Suppressor macrophage treated with lipopolysaccharide for 1 hour (primary cell): ENCODE data around the gene HOXD13.
A peak's percentile ranks its signal among the peaks of the same experiment; 100 is the strongest.

Experiments used
- DNase-seq, 3 donors: peaks; one replicate each; pipeline ENCODE4 v3.0.0-alpha.2; 2020 to 2022

The HOXD13 gene

GRCh38 chr2:176092270-176093144, at the start of gene HOXD13:
TSS of gene HOXD13 (plus strand) at chr2:176092721. CDS start at chr2:176092891, 170 bp downstream.
- DNase-seq = no peak

- DNase-seq = no peak
These were observed 36.1 kb upstream of the HOXD13 start for GRCh38 chr2:176056406-176056805.

DNA sequence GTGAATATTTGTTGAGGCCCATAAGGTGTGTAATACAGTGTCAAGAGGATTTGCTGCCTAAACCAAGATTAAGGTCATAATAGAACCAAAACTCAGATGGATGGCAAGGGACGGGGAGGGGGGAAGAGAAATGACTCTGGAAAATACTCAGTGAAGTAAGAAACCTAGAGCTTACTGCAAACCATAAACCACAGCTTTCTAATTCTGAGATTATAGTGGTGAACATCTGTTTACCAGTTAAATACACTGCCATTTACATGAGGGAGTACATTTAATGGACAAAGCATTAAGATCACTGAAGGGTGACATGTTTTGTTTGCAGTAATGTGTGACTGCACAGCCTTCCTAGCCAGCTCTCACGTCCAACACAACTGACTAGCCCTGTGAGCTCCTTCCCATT, 28.6 kb upstream of the HOXD13 start:
- DNase-seq = no peak

DNA sequence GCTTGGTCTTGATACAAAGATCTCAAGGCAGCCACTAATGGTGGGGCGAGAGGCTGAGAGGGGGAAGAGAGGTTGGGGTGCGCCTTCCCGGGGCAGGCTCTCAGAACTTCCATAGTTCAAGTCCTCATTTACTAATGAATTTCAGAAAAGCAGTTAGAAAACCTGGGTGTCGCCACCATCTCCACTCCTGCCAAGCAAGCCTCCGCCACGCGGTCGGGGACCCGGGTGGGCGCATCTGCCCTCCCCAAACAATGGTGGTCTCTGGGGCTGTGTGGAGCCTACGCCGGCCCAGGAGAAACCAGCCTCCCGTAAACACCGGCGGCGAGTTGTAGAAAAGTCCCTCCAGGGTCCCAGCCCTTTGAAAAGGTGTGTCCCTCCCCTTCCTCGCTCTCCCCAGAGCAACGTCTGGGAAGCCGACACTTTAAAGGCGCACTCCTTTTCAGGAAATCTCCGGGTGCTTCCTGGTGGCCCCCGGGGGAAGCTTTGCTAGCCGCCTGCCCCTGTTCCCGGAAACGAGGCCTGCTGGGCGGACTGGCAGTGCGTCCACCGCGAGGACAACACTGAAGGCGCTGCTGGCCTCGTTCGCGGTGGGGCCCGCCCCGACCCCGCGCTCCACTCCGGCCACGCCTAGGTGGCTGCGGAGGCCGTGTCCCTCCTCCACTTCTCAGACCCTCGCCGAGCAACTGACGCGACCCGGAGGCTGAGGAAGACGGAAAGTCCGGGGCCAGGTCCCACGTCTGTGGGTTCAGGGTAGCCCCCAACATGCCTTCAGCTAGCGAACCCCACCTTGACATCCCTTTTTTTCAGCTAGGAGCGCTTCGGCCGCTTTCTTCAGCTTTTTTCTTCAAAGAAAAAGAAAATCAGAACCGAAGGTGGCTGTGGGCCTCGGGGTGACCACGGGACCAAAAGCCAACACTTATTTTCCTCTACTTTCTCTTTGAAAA, 25.6 kb upstream of the HOXD13 start:
- DNase-seq = no peak

GRCh38 chr2:176067589-176068418, 24.7 kb upstream of the HOXD13 start:
- DNase-seq = no peak

GRCh38 chr2:176068419-176068832, 24.1 kb upstream of the HOXD13 start:
- no peak for DNase-seq

- peak in 1 of 3 donors; percentile 10 for DNase-seq
These were observed 20.9 kb upstream of the HOXD13 start for GRCh38 chr2:176071330-176072291.

- no peak for DNase-seq
These were observed 20.2 kb upstream of the HOXD13 start for GRCh38 chr2:176072292-176072669.

DNA sequence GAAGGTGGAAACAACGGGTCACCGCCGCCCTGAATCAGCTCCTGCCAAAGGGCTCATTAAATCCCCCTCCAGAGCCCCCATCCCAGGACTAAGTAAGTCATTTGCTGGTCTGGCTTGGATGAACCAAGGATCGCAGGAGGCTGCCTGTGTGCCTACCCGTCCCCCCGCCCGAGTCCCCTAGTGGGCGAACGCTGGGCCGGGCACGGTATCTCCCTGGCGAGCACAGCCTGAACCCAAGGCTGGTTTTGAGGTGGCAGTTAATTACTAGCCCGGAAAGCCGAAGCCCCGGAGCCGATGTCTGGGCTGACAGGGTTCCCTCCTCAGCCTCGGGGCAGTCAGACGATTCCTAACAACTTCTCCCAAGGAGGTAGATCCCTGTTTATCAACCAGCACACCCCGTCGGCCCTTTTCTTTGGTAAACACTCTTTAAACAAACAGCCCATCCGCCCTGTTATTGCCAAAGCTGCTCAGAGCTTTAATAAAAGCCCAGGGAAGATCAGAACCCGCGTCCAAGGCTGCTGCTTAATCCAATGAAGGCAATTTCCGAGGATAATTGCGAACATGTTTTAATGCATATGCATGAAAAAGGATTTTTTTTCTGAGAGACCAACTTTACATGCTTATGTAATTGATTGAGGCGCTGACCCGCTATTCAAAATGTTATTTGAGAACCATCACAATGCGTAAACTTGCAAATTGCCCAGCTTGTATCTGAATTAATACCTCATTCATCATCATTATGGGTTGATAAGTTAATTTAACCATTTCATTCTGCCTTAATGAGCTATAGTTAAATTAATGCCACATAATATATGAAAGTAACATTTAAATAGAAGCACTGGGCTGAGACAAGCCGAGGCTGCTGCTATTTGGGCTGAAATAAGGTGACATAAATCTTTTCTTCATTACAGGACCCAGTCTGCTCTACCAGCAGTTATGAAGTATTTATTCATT, 19.3 kb upstream of the HOXD13 start:
- DNase-seq = no peak

GRCh38 chr2:176074919-176075425, 17.5 kb upstream of the HOXD13 start:
- no peak for DNase-seq

DNA sequence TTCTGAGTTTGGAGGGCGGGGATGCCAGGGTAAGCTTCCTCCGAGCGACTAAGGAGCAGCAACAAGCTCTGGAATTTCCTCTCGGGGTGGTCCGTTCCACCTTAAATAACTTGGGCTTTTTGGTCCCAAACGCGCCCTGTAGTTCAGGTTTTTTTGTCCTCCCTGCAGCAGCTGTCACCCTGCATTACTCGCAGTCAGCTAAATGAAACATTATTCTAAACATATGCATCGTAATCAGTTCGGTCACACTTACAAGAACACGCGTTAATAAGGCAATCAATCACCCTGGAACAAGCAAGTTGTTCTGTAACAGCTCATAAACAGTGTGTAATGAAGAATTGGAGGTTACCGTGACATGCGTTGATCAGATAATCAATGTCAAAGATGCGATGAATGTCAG, 17.0 kb upstream of the HOXD13 start:
- DNase-seq = no peak

DNA sequence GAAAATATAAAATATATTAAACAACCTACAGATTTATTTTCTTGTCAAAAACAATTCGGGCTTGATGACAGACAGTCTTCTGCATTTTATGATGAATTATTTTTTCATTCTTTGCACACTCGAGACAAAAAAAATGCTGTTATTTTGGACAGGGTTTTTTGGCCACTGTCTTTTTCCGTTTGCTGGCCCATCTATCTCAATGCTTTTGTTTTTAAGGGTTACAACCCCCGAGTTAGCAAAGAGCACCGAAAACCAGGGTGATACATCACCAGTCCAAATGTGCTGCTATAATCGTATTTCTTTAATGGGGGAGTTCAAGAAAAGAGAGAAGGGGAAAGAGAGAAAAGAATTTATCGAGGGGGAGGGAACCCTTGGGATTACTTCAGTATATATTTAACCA, 16.5 kb upstream of the HOXD13 start:
- no peak for DNase-seq

- DNase-seq = no peak
These were observed 15.7 kb upstream of the HOXD13 start for GRCh38 chr2:176076796-176077195.

DNA sequence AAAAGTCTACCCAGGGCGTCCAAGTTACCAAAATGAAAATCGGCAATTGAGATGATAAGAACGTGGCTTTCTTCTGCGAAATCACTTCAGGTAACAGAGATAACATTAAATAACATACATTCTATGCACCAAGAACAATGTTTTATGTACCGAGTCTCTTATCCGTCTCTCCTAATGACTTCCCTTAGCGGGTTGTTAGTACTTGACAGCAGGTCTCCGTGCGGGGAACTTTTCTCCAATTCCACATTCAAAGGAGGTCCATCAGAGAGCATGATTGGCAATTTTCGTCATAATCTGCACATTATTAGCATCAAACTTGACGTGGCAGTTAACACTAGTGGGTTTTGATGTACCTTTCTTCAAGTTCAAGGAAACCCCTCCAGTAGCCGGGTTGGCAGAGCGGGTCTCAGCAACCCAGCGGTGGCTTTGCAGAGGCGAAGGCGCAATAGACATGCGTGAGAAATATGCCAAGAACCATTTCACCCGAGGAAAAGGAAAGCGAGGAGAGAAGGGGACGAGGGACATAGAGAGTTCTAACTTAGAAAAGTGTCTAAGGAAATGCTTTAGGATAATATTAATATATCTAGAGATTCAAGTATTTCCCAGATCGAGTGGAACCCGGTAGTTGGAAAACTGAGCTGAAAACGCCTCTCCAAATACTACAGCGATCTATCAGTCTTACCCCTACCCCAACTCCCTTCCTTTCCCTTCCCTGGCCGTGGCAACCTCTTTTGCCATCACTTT, 13.8 kb upstream of the HOXD13 start:
- no peak for DNase-seq

DNA sequence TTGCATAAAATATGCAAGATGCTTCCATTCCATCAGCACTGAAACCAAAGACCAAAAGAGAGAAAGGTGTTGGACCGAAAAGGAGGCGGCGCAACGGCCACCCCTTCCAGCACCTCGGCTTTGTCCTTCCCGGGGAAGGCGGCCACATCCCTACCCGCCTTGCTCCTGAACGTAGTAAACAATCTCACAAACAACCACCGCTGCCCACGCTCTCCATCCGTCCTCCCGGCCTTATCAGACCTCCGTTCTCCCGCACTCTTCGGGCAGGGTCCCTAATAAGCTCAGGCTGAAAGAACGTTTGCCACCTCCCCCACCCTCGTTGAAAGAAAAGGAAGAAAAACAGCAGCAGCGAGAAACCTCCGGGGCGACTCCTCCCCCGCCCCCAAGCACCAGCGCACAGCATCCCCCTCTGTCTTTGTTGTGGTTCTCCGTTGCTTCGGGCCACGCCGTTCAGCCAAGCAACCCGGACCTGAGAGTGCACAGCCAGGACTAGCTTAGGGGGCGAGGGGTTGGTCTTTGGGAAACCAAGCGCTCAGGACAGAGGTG, 13.2 kb upstream of the HOXD13 start:
- DNase-seq = no peak

GRCh38 chr2:176079831-176080539, 12.5 kb upstream of the HOXD13 start:
- peak; percentile 56 to 80 (median 67) for DNase-seq

- peak in 2 of 3 donors; percentile 24 to 39 for DNase-seq
These were observed 11.8 kb upstream of the HOXD13 start for GRCh38 chr2:176080540-176081375.
